ENCODE results near the gene OR8B4. TPM values are rescaled to one million over a fixed set of nuclear protein-coding genes. Genes with fewer than 3 reads are reported as not detected.
"Not testable (repeated sequence)": the region's sequence is repeated elsewhere in the genome, so short reads cannot be mapped to it uniquely, and the experiment has no call there.

The OR8B4 gene
- not detected for total RNA-seq
- polyA plus RNA-seq = not detected
- total RNA-seq = 0 reads per million in 6 experiments

- Mint-ChIP-seq H3K27ac (no peak within 1 kb of the TSS), H3K27me3 (peaks cover 5 to 52% (median 16%) of the 10 kb centered on the region in 5 donors), H3K4me3 (no peak within 1 kb of the TSS), H3K9me3 (peaks cover 0 to 10% (median 5%) of the 10 kb centered on the region in 9 donors), H3K4me1 (no peaks in the 10 kb centered on the region), H3K36me3 (peaks cover 0 to 5% (median 0%) of the 10 kb centered on the region in 3 donors)
- DNase-seq (no peak), ATAC-seq (no peak)
- POLR2A ChIA-PET = no interaction called here
These were observed at the start of gene OR8B4 for GRCh38 chr11:124424384-124424921. OR8B4 (minus strand) TSS chr11:124424871; CDS start chr11:124424871, 0 bp downstream.

GRCh38 chr11:124474079-124474478 is 49.4 kb upstream of the OR8B4 start:
- H3K4me3 Mint-ChIP-seq = no peak overlapping the region
- DNase-seq = no peak
- H3K9me3 Mint-ChIP-seq = no peaks in the 10 kb centered on the region
- no peaks in the 10 kb centered on the region for H3K4me1 Mint-ChIP-seq
- H3K36me3 Mint-ChIP-seq = no peaks in the 10 kb centered on the region
- POLR2A ChIA-PET = no interaction called here
- no peak for ATAC-seq
- no peak overlapping the region for H3K27ac Mint-ChIP-seq
- peaks cover 4 to 24% (median 10%) of the 10 kb centered on the region in 5 donors for H3K27me3 Mint-ChIP-seq

- no peaks in the 10 kb centered on the region for H3K4me1 Mint-ChIP-seq
- H3K36me3 Mint-ChIP-seq = no peaks in the 10 kb centered on the region
- H3K9me3 Mint-ChIP-seq = no peaks in the 10 kb centered on the region
- H3K27ac Mint-ChIP-seq = no peak overlapping the region
- DNase-seq (no peak), ATAC-seq (no peak)
- H3K4me3 Mint-ChIP-seq = no peak overlapping the region
- POLR2A ChIA-PET = no interaction called here
- peaks cover 0 to 26% (median 9%) of the 10 kb centered on the region in 5 donors for H3K27me3 Mint-ChIP-seq
These were observed 48.8 kb upstream of the OR8B4 start for GRCh38 chr11:124473476-124473875.

- H3K36me3 Mint-ChIP-seq = no peaks in the 10 kb centered on the region
- no peak overlapping the region for H3K27ac Mint-ChIP-seq
- H3K9me3 Mint-ChIP-seq = no peaks in the 10 kb centered on the region
- peaks cover 0 to 21% (median 7%) of the 10 kb centered on the region in 5 donors for H3K27me3 Mint-ChIP-seq
- no peak overlapping the region for H3K4me3 Mint-ChIP-seq
- POLR2A ChIA-PET = no interaction called here
- ATAC-seq = no peak
- DNase-seq = no peak
- no peaks in the 10 kb centered on the region for H3K4me1 Mint-ChIP-seq
These were observed 46.0 kb upstream of the OR8B4 start for GRCh38 chr11:124470561-124471227.

GRCh38 chr11:124467381-124467927 is 42.8 kb upstream of the OR8B4 start:
- peaks cover 2 to 26% (median 6%) of the 10 kb centered on the region in 5 donors for H3K27me3 Mint-ChIP-seq

GRCh38 chr11:124465368-124465767 is 40.7 kb upstream of the OR8B4 start:
- ATAC-seq = no peak
- Mint-ChIP-seq H3K4me1 (no peaks in the 10 kb centered on the region), H3K27me3 (peaks cover 2 to 47% (median 3%) of the 10 kb centered on the region in 5 donors), H3K27ac (no peak overlapping the region), H3K4me3 (no peak overlapping the region), H3K9me3 (peaks cover 0 to 3% (median 0%) of the 10 kb centered on the region in 9 donors), H3K36me3 (no peaks in the 10 kb centered on the region)
- no peak for DNase-seq
- POLR2A ChIA-PET = no interaction called here

More at GRCh38 chr11:124467381-124467927, 42.8 kb upstream of the OR8B4 start:
- H3K4me1 Mint-ChIP-seq = no peaks in the 10 kb centered on the region
- no peak for ATAC-seq
- no peak overlapping the region for H3K27ac Mint-ChIP-seq
- POLR2A ChIA-PET = no interaction called here
- H3K36me3 Mint-ChIP-seq = no peaks in the 10 kb centered on the region
- DNase-seq = no peak
- H3K4me3 Mint-ChIP-seq = no peak overlapping the region
- no peaks in the 10 kb centered on the region for H3K9me3 Mint-ChIP-seq

- ATAC-seq = no peak
- POLR2A ChIA-PET = no interaction called here
- Mint-ChIP-seq H3K4me1 (no peaks in the 10 kb centered on the region), H3K4me3 (no peak overlapping the region), H3K27me3 (peaks cover under 1 to 49% (median 3%) of the 10 kb centered on the region in 5 donors), H3K27ac (no peak overlapping the region), H3K36me3 (no peaks in the 10 kb centered on the region), H3K9me3 (peaks cover 0 to 3% (median 0%) of the 10 kb centered on the region in 9 donors)
- DNase-seq = no peak
These were observed 39.3 kb upstream of the OR8B4 start for GRCh38 chr11:124463990-124464389.

- no peak overlapping the region for H3K4me3 Mint-ChIP-seq
- H3K4me1 Mint-ChIP-seq = no peaks in the 10 kb centered on the region
- H3K27me3 Mint-ChIP-seq = peaks cover 0 to 52% (median 3%) of the 10 kb centered on the region in 5 donors
- DNase-seq (no peak), ATAC-seq (no peak)
- no peak overlapping the region for H3K27ac Mint-ChIP-seq
- H3K9me3 Mint-ChIP-seq = peaks cover 0 to 3% (median 0%) of the 10 kb centered on the region in 9 donors
- H3K36me3 Mint-ChIP-seq = no peaks in the 10 kb centered on the region
- POLR2A ChIA-PET = no interaction called here
These were observed 38.7 kb upstream of the OR8B4 start for GRCh38 chr11:124463324-124463723.

- POLR2A ChIA-PET = no interaction called here
- Mint-ChIP-seq H3K36me3 (no peaks in the 10 kb centered on the region), H3K4me3 (no peak overlapping the region), H3K27me3 (peaks cover 0 to 64% (median 5%) of the 10 kb centered on the region in 5 donors), H3K27ac (no peak overlapping the region), H3K9me3 (peaks cover 0 to 3% (median 0%) of the 10 kb centered on the region in 9 donors), H3K4me1 (no peaks in the 10 kb centered on the region)
- no peak for ATAC-seq
- no peak for DNase-seq
These were observed 35.8 kb upstream of the OR8B4 start for GRCh38 chr11:124460459-124460858.

GRCh38 chr11:124459379-124459778 is 34.7 kb upstream of the OR8B4 start:
- H3K4me3 Mint-ChIP-seq, DNase-seq, H3K4me1 Mint-ChIP-seq, H3K9me3 Mint-ChIP-seq, H3K36me3 Mint-ChIP-seq, POLR2A ChIA-PET, H3K27ac Mint-ChIP-seq, ATAC-seq: not testable (repeated sequence)
- H3K27me3 Mint-ChIP-seq = peaks cover 0 to 58% (median 5%) of the 10 kb centered on the region in 5 donors

- no peak for ATAC-seq
- Mint-ChIP-seq H3K27ac (no peak overlapping the region), H3K4me3 (no peak overlapping the region), H3K36me3 (peaks cover 0 to 4% (median 2%) of the 10 kb centered on the region in 3 donors), H3K4me1 (peaks cover 0 to 2% (median 0%) of the 10 kb centered on the region in 4 donors), H3K9me3 (peaks cover 3 to 23% (median 8%) of the 10 kb centered on the region in 9 donors), H3K27me3 (peaks cover 0 to 19% (median 3%) of the 10 kb centered on the region in 5 donors)
- DNase-seq = no peak
- POLR2A ChIA-PET = no interaction called here
These were observed 29.9 kb upstream of the OR8B4 start for GRCh38 chr11:124454552-124454951.

- Mint-ChIP-seq H3K27me3 (peaks cover 4 to 33% (median 12%) of the 10 kb centered on the region in 5 donors), H3K9me3 (peaks cover 2 to 14% (median 9%) of the 10 kb centered on the region in 9 donors), H3K4me3 (no peak overlapping the region), H3K27ac (no peak overlapping the region), H3K4me1 (no peaks in the 10 kb centered on the region), H3K36me3 (peaks cover 0 to 4% (median 2%) of the 10 kb centered on the region in 3 donors)
- ATAC-seq = no peak
- POLR2A ChIA-PET = no interaction called here
- no peak for DNase-seq
These were observed 22.2 kb upstream of the OR8B4 start for GRCh38 chr11:124446916-124447315.

GRCh38 chr11:124445646-124446150 is 21.0 kb upstream of the OR8B4 start, which contains the start of gene OR8B8:
OR8B8 (minus strand) TSS chr11:124445696; CDS start chr11:124441085, 4,611 bp downstream.
- POLR2A ChIA-PET = no interaction called here
- Mint-ChIP-seq H3K4me3 (no peak within 1 kb of the TSS), H3K27me3 (peaks cover 4 to 39% (median 12%) of the 10 kb centered on the region in 5 donors), H3K4me1 (no peaks in the 10 kb centered on the region), H3K27ac (peak within 1 kb of the TSS in 1 of 10 donors; percentile 0), H3K9me3 (peaks cover 0 to 8% (median under 1%) of the 10 kb centered on the region in 9 donors), H3K36me3 (no peaks in the 10 kb centered on the region)
- no peak for DNase-seq
- no peak for ATAC-seq
